ENCODE data around the gene GNAQ.
"Not testable (repeated sequence)": the region's sequence is repeated elsewhere in the genome, so short reads cannot be mapped to it uniquely, and the experiment has no call there.

GNAQ gene

GRCh38 chr9:77896938-77897667 lies 134.5 kb downstream of the GNAQ start:
- no peak for FAIRE-seq

GRCh38 chr9:77896269-77896937 lies 135.2 kb downstream of the GNAQ start:
- no peak for FAIRE-seq

- no peak for FAIRE-seq
These were observed 137.9 kb downstream of the GNAQ start for GRCh38 chr9:77893706-77894105.

GRCh38 chr9:77892955-77893514 lies 138.6 kb downstream of the GNAQ start:
- FAIRE-seq: no peak

GRCh38 chr9:77892171-77892570 lies 139.4 kb downstream of the GNAQ start:
- FAIRE-seq: no peak

- no peak for FAIRE-seq
These were observed 140.3 kb downstream of the GNAQ start for GRCh38 chr9:77891128-77891800.

GRCh38 chr9:77887662-77888061 lies 143.9 kb downstream of the GNAQ start:
- FAIRE-seq: no peak

GRCh38 chr9:77885104-77885672 lies 146.4 kb downstream of the GNAQ start:
- FAIRE-seq: no peak

GRCh38 chr9:77883846-77884771 lies 147.5 kb downstream of the GNAQ start:
- FAIRE-seq: no peak

GRCh38 chr9:77883133-77883532 lies 148.5 kb downstream of the GNAQ start:
- no peak for FAIRE-seq

GRCh38 chr9:77882294-77882693 lies 149.3 kb downstream of the GNAQ start:
- FAIRE-seq: no peak

GRCh38 chr9:77881634-77882033 lies 150.0 kb downstream of the GNAQ start:
- FAIRE-seq: not testable (repeated sequence)

- FAIRE-seq: no peak
These were observed 150.5 kb downstream of the GNAQ start for GRCh38 chr9:77881111-77881510.

- FAIRE-seq: no peak
These were observed 152.1 kb downstream of the GNAQ start for GRCh38 chr9:77879437-77879943.

- FAIRE-seq: not testable (repeated sequence)
These were observed 152.8 kb downstream of the GNAQ start for GRCh38 chr9:77878793-77879192.

- no peak for FAIRE-seq
These were observed 153.6 kb downstream of the GNAQ start for GRCh38 chr9:77877976-77878375.

- FAIRE-seq: no peak
These were observed 155.0 kb downstream of the GNAQ start for GRCh38 chr9:77876590-77876989.

GRCh38 chr9:77876091-77876490 lies 155.5 kb downstream of the GNAQ start:
- FAIRE-seq: no peak

GRCh38 chr9:77872863-77873262 lies 158.7 kb downstream of the GNAQ start:
- FAIRE-seq: no peak

GRCh38 chr9:77872177-77872576 lies 159.4 kb downstream of the GNAQ start:
- FAIRE-seq: no peak

GRCh38 chr9:77871483-77871882 lies 160.1 kb downstream of the GNAQ start:
- no peak for FAIRE-seq

- no peak for FAIRE-seq
These were observed 164.7 kb downstream of the GNAQ start for GRCh38 chr9:77866878-77867277.
